GM12891 (cell line): Measurements from ENCODE around the gene UGT2B7.

Experiments used
- PAX5 ChIP-seq: IDR thresholded peaks from 2 replicates; pipeline ENCODE4 v1.6.1; 2011; ENCODE audit warnings: low read length, moderate library complexity, mild to moderate bottlenecking; ENCODE audit not compliant: insufficient read depth, severe bottlenecking
- POLR2A ChIP-seq: IDR thresholded peaks from 2 replicates; pipeline ENCODE4 v1.6.1; 2011; ENCODE audit warnings: low read depth, low read length, control low read depth
- POLR2AphosphoS5 ChIP-seq: IDR thresholded peaks from 2 replicates; pipeline ENCODE4 v1.6.1; 2011; ENCODE audit warnings: low read depth, low read length, control low read depth
- SPI1 ChIP-seq: IDR thresholded peaks from 2 replicates; pipeline ENCODE4 v1.6.1; 2011; ENCODE audit warnings: low read depth, low read length, control low read depth
- TAF1 ChIP-seq: IDR thresholded peaks from 2 replicates; pipeline ENCODE4 v1.6.1; 2011; ENCODE audit warnings: low read depth, low read length, control low read depth

GRCh38 chr4:69049860-69050259 lies 46.4 kb upstream of the UGT2B7 start:
- TF ChIP-seq POLR2A (no peak), POLR2AphosphoS5 (no peak), TAF1 (no peak), SPI1 (no peak), PAX5 (no peak)
